GM21529 (cell line): ENCODE results near the gene TLE2.
"Not testable (repeated sequence)": the region's sequence is repeated elsewhere in the genome, so short reads cannot be mapped to it uniquely, and the experiment has no call there.

Source experiments
- ATAC-seq: cut with Tn5 transposase; IDR thresholded peaks from one replicate; pipeline ENCODE4 v1.9.1; 2021; ENCODE audit not compliant: unreplicated experiment

Gene TLE2

GRCh38 chr19:2988568-2988967 is 40.5 kb downstream of the TLE2 start:
- no peak for ATAC-seq

DNA sequence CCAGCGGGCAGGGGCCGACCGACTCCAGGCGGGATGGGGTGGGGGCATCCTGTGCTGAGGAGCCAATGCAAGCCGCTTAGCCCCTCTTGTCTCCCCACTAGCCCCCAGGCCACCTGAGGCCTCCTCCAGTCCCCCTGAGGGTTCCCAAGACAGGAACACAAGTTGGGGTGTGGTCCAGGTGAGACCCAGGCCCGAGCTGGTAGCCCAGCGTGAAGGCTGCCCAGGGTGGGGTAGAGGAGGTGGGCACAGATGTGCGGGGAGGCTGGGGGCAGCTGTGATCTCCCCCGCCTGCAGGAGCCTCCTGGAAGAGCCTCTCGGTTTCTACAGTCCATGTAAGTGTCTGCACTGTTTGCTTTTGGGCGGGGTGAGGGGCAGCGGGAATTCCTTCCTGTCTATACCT is 41.3 kb downstream of the TLE2 start:
- no peak for ATAC-seq

GRCh38 chr19:2986951-2987524 is 42.0 kb downstream of the TLE2 start:
- ATAC-seq: no peak

DNA sequence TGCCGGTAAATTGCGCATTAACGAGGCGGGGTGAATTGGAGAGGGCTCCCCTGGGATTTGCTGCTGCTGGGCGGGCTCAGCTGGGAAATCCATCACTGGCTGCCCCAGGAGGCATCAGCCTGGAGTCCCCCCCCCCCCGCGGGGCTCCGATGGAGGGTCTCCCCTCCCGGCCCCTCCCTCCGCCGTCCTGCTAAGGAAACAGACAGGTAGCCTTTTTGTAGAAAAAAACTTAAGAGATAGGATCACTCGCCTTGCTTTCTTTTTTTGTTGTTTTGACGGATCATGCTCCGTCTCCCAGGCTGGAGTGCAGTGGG is 44.9 kb downstream of the TLE2 start:
- no peak for ATAC-seq

DNA sequence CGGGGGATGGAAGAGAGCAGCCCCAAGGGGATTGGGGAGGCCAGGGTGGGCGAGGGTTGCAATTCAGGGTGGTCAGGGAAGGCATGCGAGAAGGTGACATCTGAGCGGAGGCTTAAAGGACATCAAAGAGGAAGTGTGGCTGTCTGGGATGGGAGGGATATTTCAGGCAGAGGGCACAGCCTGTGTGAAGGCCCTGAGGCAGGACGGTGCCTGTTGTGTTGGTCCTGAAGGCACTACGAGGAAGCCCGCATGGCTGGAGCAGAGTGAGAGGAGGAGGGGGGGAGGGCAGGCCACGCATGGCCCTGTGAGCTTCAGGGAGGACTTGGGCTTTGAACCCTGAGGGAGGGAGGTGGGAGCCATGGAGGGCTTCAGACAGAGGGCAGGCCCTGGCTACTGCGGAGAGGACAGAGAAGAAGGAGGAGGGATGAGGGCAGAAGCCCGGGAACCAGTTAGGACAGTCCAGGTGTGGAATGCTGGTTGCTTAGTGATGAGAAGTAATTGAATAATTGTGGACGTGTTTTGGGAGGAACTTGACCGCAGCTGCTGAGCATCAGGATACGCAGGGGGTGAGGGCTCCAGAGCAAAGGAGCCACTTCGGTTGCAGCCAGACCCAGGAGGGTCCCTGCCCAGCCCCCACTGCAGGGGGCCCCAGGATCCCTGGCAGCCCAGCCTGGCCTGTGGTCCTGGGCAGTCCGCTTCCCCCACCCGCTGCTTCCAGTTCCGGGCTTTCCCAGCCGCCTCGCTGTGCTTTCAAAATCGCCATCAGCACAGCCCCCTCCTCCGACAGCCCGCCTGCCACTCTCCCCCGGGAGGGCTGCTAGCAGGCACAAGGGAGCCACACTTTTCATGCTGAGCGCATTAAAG is 45.5 kb downstream of the TLE2 start:
- no peak for ATAC-seq

DNA sequence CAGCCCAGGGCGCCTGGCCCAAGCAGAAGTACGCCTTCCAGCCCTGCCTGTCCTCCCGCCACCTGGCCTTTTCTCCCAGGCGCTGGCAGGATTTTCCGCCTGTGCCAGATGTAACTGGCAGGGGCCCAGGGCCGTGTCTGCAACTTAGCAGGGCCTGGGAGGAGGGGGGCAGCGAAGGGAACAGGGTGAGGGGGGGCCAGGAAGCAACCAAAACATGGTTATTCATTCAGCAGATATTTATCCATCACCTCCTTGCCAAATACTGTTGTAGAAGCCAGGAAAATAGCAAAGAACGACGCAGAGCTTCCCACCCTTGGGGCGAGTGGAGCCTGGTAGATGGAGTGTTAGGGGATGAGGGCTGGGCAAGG is 46.1 kb downstream of the TLE2 start:
- ATAC-seq: no peak

GRCh38 chr19:2982561-2982960 is 46.5 kb downstream of the TLE2 start:
- ATAC-seq: no peak

GRCh38 chr19:2981898-2982297 is 47.2 kb downstream of the TLE2 start:
- ATAC-seq: no peak

- ATAC-seq: no peak
Observed at GRCh38 chr19:2978772-2979171, 50.3 kb downstream of the TLE2 start.

GRCh38 chr19:2978166-2978767 is 50.8 kb downstream of the TLE2 start:
- no peak for ATAC-seq

DNA sequence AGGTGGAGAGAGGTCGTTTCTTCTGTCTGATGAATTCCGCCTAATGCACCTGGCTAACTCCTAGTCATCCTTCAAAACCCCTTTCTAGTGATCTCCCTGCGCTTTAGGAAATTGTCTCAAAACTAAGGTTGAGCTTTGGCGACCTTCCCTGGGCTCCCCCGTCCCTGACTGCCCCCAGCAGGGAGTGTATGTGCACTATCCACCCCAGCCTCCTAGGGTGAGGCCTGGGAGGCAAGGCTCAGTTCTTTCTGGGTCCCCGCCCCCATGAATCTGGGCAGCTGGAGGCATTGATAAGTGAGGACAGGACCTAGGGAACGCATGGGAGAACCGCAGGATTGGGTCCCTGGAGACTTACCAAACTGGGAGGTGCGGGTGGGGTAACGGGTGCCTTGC is 51.3 kb downstream of the TLE2 start:
- peak; percentile 10 for ATAC-seq

DNA sequence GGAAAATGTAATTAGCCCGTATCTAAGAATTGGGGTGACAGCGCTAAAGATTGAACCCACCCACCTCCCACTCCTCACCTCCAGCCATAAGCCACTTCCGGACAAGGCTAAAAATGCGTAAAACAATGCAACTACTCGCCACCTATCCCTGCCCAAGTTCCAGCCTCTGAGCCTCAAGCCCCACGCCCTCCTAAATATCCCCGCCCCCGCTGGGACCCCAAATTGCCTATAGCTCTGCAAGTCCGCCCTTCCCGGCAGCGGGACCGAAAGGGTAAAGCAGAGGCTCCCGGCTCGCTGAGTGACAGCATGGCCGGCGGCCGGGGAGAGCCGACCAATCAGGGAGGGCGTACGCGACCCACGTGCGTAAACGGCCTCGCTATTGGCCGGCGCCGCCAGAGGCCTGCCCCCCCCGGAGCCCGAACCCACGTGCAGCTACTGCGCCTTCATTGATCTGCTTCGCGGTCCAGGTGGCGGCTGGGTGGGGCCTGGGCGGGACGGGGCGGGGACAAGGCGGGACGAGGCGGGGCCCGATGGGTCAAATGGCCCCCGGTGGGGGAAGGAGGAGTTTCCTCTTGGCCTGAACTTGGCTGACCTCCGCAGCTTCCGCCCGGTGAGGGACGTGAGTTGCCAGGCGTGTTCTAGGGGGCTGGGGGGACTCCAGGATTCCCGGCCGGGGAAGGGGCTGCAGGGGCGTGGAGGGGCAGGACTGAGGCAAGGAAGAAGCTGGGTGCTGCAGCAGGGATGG is 51.9 kb downstream of the TLE2 start, which contains the start of gene TLE6:
TLE6 (plus strand) TSS at position 564 of the 745 bp plus-strand sequence. CDS start 670 bp downstream, outside the sequence.
- peak; percentile 93 for ATAC-seq

- ATAC-seq: no peak
Observed at GRCh38 chr19:2976609-2977000, 52.5 kb downstream of the TLE2 start.

DNA sequence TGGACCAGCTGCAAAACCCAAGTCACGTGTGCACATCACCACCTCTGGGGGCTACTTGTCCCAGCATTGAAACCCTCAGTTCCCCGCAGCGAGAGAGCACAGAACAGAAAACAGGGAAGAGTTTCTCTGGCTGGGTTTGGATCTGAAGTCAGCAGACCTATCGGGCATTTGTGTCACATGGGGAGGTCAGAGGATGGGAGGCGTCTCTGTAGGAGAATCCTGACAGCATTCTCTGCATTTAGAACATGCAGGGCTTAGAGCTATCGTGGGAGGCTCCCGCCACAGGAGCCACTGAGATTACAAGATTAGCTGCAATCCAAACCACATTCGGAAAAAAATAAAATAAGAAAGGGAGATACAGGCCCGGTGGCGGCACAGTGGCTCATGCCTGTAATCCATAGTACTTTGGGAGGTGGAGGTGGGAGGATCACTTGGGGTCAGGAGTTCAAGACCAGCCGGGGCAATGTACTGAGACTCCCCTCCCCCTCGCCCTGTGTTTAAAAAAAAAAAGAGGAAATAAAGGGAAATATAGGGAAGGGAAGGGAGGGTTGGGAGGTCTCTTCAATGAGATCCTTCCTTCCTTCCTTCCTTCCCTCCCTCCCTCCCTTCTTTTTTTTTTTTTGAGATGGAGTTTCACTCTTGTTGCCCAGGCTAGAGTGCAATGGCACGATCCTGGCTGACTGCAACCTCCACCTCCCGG is 54.6 kb downstream of the TLE2 start:
- ATAC-seq: no peak

DNA sequence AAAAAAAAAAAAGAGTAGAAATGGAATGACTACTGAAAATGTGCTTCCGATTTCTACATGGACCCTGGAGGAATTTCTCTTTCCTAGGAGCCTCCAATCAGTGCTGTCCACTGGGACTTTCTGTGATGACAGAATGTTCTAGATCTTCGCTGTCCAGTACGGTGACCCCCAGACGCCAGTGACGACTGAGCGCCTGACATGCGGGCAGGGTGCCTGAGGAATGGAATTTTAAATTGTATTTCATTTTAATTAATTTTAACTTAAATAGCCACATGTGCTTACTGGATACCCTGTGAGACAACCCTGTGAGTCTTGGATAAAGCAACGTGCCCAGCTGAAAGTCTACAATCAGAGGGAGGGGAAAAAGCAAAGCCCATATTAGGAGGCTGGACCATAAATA is 55.9 kb downstream of the TLE2 start:
- no peak for ATAC-seq

- no peak for ATAC-seq
Observed at GRCh38 chr19:2970201-2970835, 58.8 kb downstream of the TLE2 start.

DNA sequence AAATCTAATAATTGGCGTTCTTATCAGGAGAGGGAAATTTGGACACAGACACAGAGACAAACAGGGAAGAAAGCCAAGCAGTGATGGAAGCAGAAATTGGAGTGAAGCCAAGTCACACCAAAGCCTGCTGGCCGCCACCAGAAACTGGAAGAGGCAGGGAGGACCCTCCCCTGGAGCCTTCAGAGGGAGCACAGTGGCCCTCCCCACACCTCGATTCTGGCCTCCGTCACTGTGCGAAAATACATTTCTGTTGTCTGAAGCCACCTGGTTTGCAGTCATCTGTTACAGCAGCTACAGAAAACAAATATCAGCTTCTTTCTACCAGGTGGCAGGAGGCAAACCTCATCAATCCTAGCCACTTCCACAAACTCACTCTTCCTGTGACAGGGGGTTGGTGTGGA is 60.0 kb downstream of the TLE2 start:
- no peak for ATAC-seq

GRCh38 chr19:2967972-2968371 is 61.1 kb downstream of the TLE2 start:
- no peak for ATAC-seq

DNA sequence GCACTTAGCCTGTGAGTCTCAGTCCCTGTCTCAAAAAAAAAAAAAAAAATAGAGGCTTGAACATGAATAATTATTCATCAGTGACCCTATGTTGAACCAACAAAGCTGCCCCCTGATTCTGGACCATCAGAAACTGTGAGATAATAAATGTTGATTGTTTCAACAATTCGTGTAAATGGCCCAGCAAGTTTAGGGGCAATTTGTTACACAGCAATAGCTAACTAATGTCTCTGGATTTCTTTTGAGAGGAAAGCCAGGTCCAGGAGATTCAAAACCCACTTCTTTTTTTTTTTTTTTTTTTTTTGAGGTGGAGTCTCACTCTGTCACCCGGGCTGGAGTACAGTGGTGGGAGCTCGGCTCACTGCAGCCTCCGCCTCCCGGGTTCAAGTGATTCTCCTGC is 64.2 kb downstream of the TLE2 start:
- no peak for ATAC-seq

DNA sequence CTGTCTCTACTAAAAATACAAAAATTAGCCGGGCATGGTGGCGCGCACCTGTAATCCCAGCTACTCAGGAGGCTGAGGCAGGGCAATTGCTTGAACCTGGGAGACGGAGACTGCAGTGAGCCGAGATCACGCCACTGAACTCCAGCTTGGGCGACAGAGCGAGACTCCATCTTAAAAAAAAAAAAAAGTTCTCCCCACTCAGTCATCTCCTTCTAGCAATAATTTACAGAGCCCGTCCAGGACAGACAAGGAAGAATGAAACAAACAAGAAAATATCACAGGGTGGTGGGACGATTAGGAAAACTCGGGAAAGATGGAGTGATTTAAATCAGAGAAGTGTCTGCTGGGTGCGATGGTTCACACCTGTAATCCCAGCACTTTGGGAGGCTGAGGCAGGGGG is 65.4 kb downstream of the TLE2 start:
- not testable (repeated sequence) for ATAC-seq

- ATAC-seq: no peak
Observed at GRCh38 chr19:2963122-2963521, 66.0 kb downstream of the TLE2 start.
